Astrocyte of the spinal cord (primary cell): ENCODE results near the gene CPSF4.

Experiments
- DNase-seq: peaks from one replicate; pipeline ENCODE4 v3.0.0; 2011; ENCODE audit warnings: low read depth, low spot score
- H3K4me3 ChIP-seq: 2 replicates; pipeline ENCODE4 v1.5.1; 2011; ENCODE audit warnings: low read depth, mild to moderate bottlenecking, low read length, moderate library complexity
- CTCF ChIP-seq: IDR thresholded peaks from 2 replicates; pipeline ENCODE4 v1.5.1; 2012; ENCODE audit warnings: low read depth, mild to moderate bottlenecking, low read length, inconsistent platforms
- in situ Hi-C: cut with HindIII; loops from 2 replicates; pipeline ENCODE4 v1.10.0; 2017; ENCODE audit warnings: low sequenced_read_pairs

Gene CPSF4

GRCh38 chr7:99402854-99403253, 35.9 kb upstream of the CPSF4 start:
- H3K4me3 ChIP-seq, result no peak overlapping the region
- TF ChIP-seq CTCF, result no peak
- in situ Hi-C loops, result no loop called here
- DNase-seq, result no peak

- no peak overlapping the region for H3K4me3 ChIP-seq
- in situ Hi-C loops, result no loop called here
- DNase-seq, result no peak
- TF ChIP-seq CTCF, result no peak
Measured at GRCh38 chr7:99403764-99404163, 35.0 kb upstream of the CPSF4 start.

GRCh38 chr7:99404235-99404976, 34.3 kb upstream of the CPSF4 start:
- DNase-seq, result no peak
- in situ Hi-C loops, result no loop called here
- no peak for TF ChIP-seq CTCF
- no peak overlapping the region for H3K4me3 ChIP-seq

DNA sequence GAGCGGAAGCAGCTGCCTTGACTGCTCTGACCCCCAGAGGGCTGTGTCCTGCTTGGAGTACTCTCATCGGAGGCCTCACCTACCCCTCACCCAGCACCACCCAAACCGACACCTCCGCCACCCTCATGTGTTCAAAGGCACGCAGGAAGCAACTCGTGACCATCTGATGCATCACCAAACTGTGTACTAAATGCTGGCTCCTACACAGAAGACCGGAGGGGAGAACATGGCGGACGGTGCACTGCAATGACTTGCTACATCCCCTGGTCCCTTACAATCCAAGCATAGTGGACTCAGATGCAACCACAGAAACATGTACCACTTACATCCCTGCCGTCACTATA, 33.8 kb upstream of the CPSF4 start:
- TF ChIP-seq CTCF, result no peak
- in situ Hi-C loops, result no loop called here
- H3K4me3 ChIP-seq, result no peak overlapping the region
- no peak for DNase-seq

GRCh38 chr7:99406557-99406956, 32.2 kb upstream of the CPSF4 start:
- TF ChIP-seq CTCF, result no peak
- DNase-seq, result no peak
- no peak overlapping the region for H3K4me3 ChIP-seq
- in situ Hi-C loops, result no loop called here

DNA sequence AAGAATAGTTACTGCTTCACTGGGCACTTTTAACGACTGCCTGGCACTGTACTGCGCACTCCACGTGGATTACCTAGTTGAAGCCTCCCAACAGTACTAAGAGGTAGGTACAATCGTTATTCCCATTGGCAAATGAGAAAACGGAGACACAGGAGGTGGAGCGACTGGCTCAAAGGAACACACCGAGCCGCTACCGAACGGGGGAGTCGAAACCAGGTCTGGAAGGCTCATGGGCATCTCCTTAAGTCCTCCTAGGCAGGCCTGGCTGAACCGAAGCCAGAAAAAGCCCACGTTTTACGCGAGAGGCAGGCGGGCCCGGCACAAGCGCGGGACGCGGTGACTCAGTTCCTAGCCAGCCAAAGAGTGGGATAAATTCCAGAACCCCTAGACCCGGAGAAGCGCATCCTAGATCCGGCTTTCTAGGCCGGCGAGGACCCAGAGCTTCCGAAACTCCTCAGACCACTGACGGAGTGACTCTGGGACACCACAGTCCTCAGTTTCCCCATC, 30.8 kb upstream of the CPSF4 start:
- H3K4me3 ChIP-seq, result peak overlapping the region; percentile 94
- no peak for TF ChIP-seq CTCF
- DNase-seq, result peak; percentile 82
- in situ Hi-C loops, result no loop called here
